Natural killer cell (primary cell): Measurements from ENCODE around the gene CYTL1. TPM values are rescaled to one million over a fixed set of nuclear protein-coding genes. Genes with fewer than 3 reads are reported as not detected.

Experiments used
- ATAC-seq, 3 donors: fragments of 150-1000 bp in 2 of 3; fragments of 200-7000 bp in 1 of 3; cut with Tn5 transposase; 1 replicate in 1 of 3; 2 replicates in 2 of 3; pipeline ENCODE4 v1.10.0; 2021; ENCODE audit warnings: mild to moderate bottlenecking in 2 of 3, moderate library complexity in 2 of 3
- DNase-seq, 2 donors: peaks; one replicate each; pipeline versions ENCODE4 v3.0.0 to v3.0.0-alpha.2; 2013 to 2021; ENCODE audit warnings: mixed read lengths in 1 of 2
- H3K27ac ChIP-seq: one replicate; pipeline ENCODE4 v1.5.1; 2013; ENCODE audit warnings: mild to moderate bottlenecking, low read length
- H3K27me3 ChIP-seq: one replicate; pipeline ENCODE4 v1.6.1; 2013; ENCODE audit warnings: low read length; ENCODE audit not compliant: control insufficient read depth, insufficient read depth
- H3K36me3 ChIP-seq: one replicate; pipeline ENCODE4 v1.6.1; 2013; ENCODE audit warnings: low read length; ENCODE audit not compliant: control insufficient read depth, insufficient read depth
- H3K4me1 ChIP-seq: one replicate; pipeline ENCODE4 v1.6.1; 2013; ENCODE audit warnings: low read length; ENCODE audit not compliant: control insufficient read depth, insufficient read depth
- H3K4me3 ChIP-seq: one replicate; pipeline ENCODE4 v1.5.1; 2013; ENCODE audit warnings: low read length
- H3K9me3 ChIP-seq: one replicate; pipeline ENCODE4 v1.6.1; 2013; ENCODE audit warnings: low read length; ENCODE audit not compliant: control insufficient read depth, insufficient read depth
- H3K27ac Mint-ChIP-seq, 2 donors: one replicate each; pipeline ENCODE4 v1.8.0; 2022; ENCODE audit warnings: mild to moderate bottlenecking in 2 of 2, mixed read lengths in 2 of 2, moderate library complexity in 1 of 2
- H3K27me3 Mint-ChIP-seq, 2 donors: one replicate each; pipeline ENCODE4 v1.8.0; 2022; ENCODE audit warnings: low read depth in 2 of 2, mixed read lengths in 2 of 2
- H3K36me3 Mint-ChIP-seq: one replicate; pipeline ENCODE4 v1.8.0; 2022; ENCODE audit warnings: mixed read lengths
- H3K4me1 Mint-ChIP-seq, 2 donors: one replicate each; pipeline ENCODE4 v1.8.0; 2022; ENCODE audit warnings: mixed read lengths in 2 of 2
- H3K4me3 Mint-ChIP-seq: one replicate; pipeline ENCODE4 v1.8.0; 2022; ENCODE audit warnings: mild to moderate bottlenecking, moderate library complexity, mixed read lengths
- H3K9me3 Mint-ChIP-seq, 2 donors: one replicate each; pipeline ENCODE4 v1.8.0; 2022; ENCODE audit warnings: mixed read lengths in 2 of 2
- CTCF ChIP-seq: fragments of 200-600 bp; IDR thresholded peaks from one replicate; pipeline ENCODE4 v1.8.0; 2022; ENCODE audit warnings: antibody characterized with exemption
- WGBS: methylation state at CpG from one replicate; pipeline ENCODE4 v1.1.7; 2013; ENCODE audit warnings: missing lambda C conversion rate; ENCODE audit not compliant: insufficient coverage; 5-methylcytosine and 5-hydroxymethylcytosine counted together
- intact Hi-C: fragments of 100-400 bp; cut with micrococcal nuclease; formaldehyde crosslinking; loops from one replicate; pipeline ENCODE4 v1.14.2; 2022
- total RNA-seq, 4 donors: library from RNA; stranded (reverse); fragments of 120-200 nt in 1 of 4; gene quantifications; one replicate each; pipeline versions ENCODE4 v1.2.3 to v1.2.4, GENCODE V29; 2013 to 2022

CYTL1 gene
- total RNA-seq, 3 donors from 2014 or later (not counting 1 experiment from before 2014, with no cell fraction given) = 1.00 to 4.4 (median 1.9) TPM

GRCh38 chr4:5048721-5049120 is 29.5 kb upstream of the CYTL1 start:
- Histone ChIP-seq H3K4me3 (no peak overlapping the region), H3K27ac (no peak overlapping the region), H3K4me1 (peaks cover 32% of the 10 kb centered on the region), H3K9me3 (no peaks in the 10 kb centered on the region), H3K27me3 (no peaks in the 10 kb centered on the region), H3K36me3 (no peaks in the 10 kb centered on the region)
- Mint-ChIP-seq H3K27ac (no peak overlapping the region), H3K9me3 (no peaks in the 10 kb centered on the region), H3K36me3 (no peaks in the 10 kb centered on the region), H3K27me3 (peaks cover 37 to 40% of the 10 kb centered on the region in 2 donors), H3K4me3 (no peak overlapping the region), H3K4me1 (peaks cover 33 to 43% of the 10 kb centered on the region in 2 donors)
- TF ChIP-seq CTCF = no peak
- 91% methylated on average over 4 of the region's 4 CpGs for WGBS
- ATAC-seq (no peak), DNase-seq (no peak)
- intact Hi-C loops = no loop called here

GRCh38 chr4:5045097-5045496 is 25.8 kb upstream of the CYTL1 start:
- Histone ChIP-seq H3K9me3 (no peaks in the 10 kb centered on the region), H3K27ac (no peak overlapping the region), H3K4me1 (peaks cover 13% of the 10 kb centered on the region), H3K36me3 (no peaks in the 10 kb centered on the region), H3K4me3 (no peak overlapping the region), H3K27me3 (no peaks in the 10 kb centered on the region)
- no peak for TF ChIP-seq CTCF
- Mint-ChIP-seq H3K27me3 (peaks cover 30 to 44% of the 10 kb centered on the region in 2 donors), H3K36me3 (no peaks in the 10 kb centered on the region), H3K27ac (no peak overlapping the region), H3K4me1 (peaks cover 22 to 25% of the 10 kb centered on the region in 2 donors), H3K9me3 (no peaks in the 10 kb centered on the region), H3K4me3 (peak overlapping the region; percentile 10)
- DNase-seq = no peak
- peak in 1 of 3 donors; percentile 24 for ATAC-seq
- intact Hi-C loops = no loop called here
- 5% methylated on average over 2 of the region's 3 CpGs for WGBS

- H3K9me3 Mint-ChIP-seq = no peaks in the 10 kb centered on the region
- no peak for DNase-seq
- WGBS = 19% methylated on average over 3 of the region's 3 CpGs
- no peaks in the 10 kb centered on the region for H3K36me3 Mint-ChIP-seq
- intact Hi-C loops = no loop called here
- no peak for TF ChIP-seq CTCF
- peaks cover 22 to 24% of the 10 kb centered on the region in 2 donors for H3K4me1 Mint-ChIP-seq
- no peak overlapping the region for H3K4me3 Mint-ChIP-seq
- H3K4me1 ChIP-seq = peaks cover 13% of the 10 kb centered on the region
- no peak for ATAC-seq
- no peaks in the 10 kb centered on the region for H3K9me3 ChIP-seq
- peaks cover 28 to 41% of the 10 kb centered on the region in 2 donors for H3K27me3 Mint-ChIP-seq
- no peaks in the 10 kb centered on the region for H3K36me3 ChIP-seq
- H3K4me3 ChIP-seq = no peak overlapping the region
- H3K27me3 ChIP-seq = no peaks in the 10 kb centered on the region
- H3K27ac ChIP-seq = no peak overlapping the region
- H3K27ac Mint-ChIP-seq = no peak overlapping the region
Observed at GRCh38 chr4:5044341-5044740, 25.1 kb upstream of the CYTL1 start.

GRCh38 chr4:5043579-5043978 is 24.3 kb upstream of the CYTL1 start:
- Mint-ChIP-seq H3K27ac (no peak overlapping the region), H3K4me1 (peaks cover 22 to 24% of the 10 kb centered on the region in 2 donors), H3K27me3 (peaks cover 25 to 36% of the 10 kb centered on the region in 2 donors), H3K4me3 (no peak overlapping the region), H3K9me3 (no peaks in the 10 kb centered on the region), H3K36me3 (no peaks in the 10 kb centered on the region)
- intact Hi-C loops = no loop called here
- DNase-seq (no peak), ATAC-seq (no peak)
- Histone ChIP-seq H3K9me3 (no peaks in the 10 kb centered on the region), H3K27me3 (no peaks in the 10 kb centered on the region), H3K27ac (no peak overlapping the region), H3K36me3 (no peaks in the 10 kb centered on the region), H3K4me3 (no peak overlapping the region), H3K4me1 (peaks cover 13% of the 10 kb centered on the region)
- 49% methylated on average over 6 of the region's 6 CpGs for WGBS
- no peak for TF ChIP-seq CTCF
